Omental fat pad (tissue), 4 donors: Measurements from ENCODE around the gene MARS1. TPM values are rescaled to one million over a fixed set of nuclear protein-coding genes. Genes with fewer than 3 reads are reported as not detected.
"Not testable (repeated sequence)": the region's sequence is repeated elsewhere in the genome, so short reads cannot be mapped to it uniquely, and the experiment has no call there.

Source experiments
- ATAC-seq: fragments of 150-250 bp; one replicate; pipeline ENCODE4 v1.9.1; 2016; ENCODE audit warnings: mild to moderate bottlenecking, moderate library complexity; ENCODE audit not compliant: low FRiP score
- DNase-seq: peaks from one replicate; pipeline ENCODE4 v3.0.0-alpha.2; 2019; ENCODE audit warnings: low spot score
- total RNA-seq, 4 donors: library from RNA; depleted of rRNA; stranded (reverse); fragments of >200 nt; gene quantifications; one replicate each; pipeline ENCODE4 v1.1.0, GENCODE V29; 2016
- TF ChIP-seq, protein P1 (sequence below), 3 donors: fragments of 450-650 bp; IDR thresholded peaks; one replicate each; pipeline ENCODE4 v1.5.1; 2016 to 2017; ENCODE audit warnings: antibody characterized with exemption in 3 of 3, mild to moderate bottlenecking in 3 of 3, moderate library complexity in 2 of 3

MARS1 gene
- total RNA-seq, 4 donors from 2014 or later: 53.5 to 108 (median 58.4) TPM

DNA sequence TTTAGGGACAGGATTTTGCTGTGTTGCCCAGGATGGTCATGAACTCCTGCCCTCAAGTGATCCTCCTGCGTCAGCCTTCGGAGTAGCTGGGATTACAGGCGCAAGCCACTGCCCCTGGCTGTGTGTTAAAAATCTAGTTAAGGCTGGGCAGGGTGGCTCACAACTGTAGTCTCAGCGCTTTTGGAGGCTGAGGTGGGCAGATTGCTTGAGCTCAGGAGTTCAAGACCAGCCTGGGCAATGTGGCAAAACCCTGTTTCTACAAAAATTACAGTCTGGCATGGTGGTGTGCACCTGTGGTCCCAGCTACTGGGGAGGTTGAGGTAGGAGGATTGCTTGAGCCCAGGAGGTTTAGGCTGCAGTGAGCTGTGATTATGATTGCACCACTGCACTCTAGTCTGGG, 23.3 kb downstream of the MARS1 start:
- no peak for ATAC-seq
- DNase-seq: no peak
- TF ChIP-seq, protein P1, sequence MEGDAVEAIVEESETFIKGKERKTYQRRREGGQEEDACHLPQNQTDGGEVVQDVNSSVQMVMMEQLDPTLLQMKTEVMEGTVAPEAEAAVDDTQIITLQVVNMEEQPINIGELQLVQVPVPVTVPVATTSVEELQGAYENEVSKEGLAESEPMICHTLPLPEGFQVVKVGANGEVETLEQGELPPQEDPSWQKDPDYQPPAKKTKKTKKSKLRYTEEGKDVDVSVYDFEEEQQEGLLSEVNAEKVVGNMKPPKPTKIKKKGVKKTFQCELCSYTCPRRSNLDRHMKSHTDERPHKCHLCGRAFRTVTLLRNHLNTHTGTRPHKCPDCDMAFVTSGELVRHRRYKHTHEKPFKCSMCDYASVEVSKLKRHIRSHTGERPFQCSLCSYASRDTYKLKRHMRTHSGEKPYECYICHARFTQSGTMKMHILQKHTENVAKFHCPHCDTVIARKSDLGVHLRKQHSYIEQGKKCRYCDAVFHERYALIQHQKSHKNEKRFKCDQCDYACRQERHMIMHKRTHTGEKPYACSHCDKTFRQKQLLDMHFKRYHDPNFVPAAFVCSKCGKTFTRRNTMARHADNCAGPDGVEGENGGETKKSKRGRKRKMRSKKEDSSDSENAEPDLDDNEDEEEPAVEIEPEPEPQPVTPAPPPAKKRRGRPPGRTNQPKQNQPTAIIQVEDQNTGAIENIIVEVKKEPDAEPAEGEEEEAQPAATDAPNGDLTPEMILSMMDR (IDR thresholded peaks at IDR 0.05): no peak

DNA sequence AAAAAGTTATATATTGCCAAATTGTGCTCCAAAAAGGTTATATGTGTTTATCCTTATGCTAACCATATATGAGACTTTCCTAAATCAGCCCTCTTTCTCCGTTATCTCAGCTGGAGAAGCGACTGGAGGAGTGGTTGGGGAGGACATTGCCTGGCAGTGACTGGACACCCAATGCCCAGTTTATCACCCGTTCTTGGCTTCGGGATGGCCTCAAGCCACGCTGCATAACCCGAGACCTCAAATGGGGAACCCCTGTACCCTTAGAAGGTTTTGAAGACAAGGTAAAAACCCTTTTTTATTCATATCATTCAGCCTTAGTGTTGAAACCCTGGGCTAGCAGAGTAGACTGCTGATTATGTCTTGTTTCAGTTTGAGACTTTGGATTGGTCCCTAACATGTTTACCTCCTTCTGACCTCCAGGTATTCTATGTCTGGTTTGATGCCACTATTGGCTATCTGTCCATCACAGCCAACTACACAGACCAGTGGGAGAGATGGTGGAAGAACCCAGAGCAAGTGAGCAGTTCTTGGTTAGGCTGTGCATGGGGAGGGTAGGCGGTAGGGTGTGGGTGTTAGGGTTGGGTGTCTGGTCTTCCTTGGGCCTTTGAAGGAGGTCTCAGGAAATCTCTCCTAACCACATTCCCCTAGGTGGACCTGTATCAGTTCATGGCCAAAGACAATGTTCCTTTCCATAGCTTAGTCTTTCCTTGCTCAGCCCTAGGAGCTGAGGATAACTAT, 23.9 kb downstream of the MARS1 start:
- DNase-seq (no peak), ATAC-seq (no peak)
- TF ChIP-seq, protein P1 (IDR thresholded peaks at IDR 0.05): no peak

DNA sequence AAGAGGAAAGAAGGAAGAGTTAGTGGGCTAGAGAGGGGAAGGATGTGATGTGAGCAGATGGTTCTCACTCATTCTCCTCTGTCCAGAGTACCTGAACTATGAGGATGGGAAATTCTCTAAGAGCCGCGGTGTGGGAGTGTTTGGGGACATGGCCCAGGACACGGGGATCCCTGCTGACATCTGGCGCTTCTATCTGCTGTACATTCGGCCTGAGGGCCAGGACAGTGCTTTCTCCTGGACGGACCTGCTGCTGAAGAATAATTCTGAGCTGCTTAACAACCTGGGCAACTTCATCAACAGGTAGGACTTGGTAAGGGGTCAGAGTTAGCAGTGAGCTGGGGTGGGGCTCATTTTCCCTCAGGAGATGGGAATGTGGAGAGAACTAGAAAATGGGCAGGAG, 24.8 kb downstream of the MARS1 start:
- DNase-seq (no peak), ATAC-seq (no peak)
- TF ChIP-seq, protein P1 (IDR thresholded peaks at IDR 0.05): no peak

DNA sequence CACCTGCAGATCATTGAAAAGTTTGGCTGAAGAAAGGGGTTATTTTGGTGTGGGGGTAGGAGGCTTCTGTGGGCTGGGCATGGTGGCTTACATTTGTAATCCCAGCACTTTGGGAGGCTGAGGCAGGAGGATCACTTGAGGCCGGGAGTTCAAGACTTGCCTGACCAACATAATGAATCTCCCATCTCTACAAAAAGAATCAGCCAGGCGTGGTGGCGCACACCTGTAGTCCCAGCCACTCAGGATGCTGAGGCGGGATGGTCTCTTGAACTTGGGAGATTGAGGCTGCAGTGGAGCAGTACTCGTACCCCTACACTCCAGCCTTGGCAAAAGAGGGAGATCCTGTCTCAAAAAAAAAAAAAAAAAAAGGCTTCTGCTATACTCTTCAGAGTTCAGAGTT, 25.4 kb downstream of the MARS1 start:
- ATAC-seq: no peak
- no peak for DNase-seq
- TF ChIP-seq, protein P1 (IDR thresholded peaks at IDR 0.05): no peak

DNA sequence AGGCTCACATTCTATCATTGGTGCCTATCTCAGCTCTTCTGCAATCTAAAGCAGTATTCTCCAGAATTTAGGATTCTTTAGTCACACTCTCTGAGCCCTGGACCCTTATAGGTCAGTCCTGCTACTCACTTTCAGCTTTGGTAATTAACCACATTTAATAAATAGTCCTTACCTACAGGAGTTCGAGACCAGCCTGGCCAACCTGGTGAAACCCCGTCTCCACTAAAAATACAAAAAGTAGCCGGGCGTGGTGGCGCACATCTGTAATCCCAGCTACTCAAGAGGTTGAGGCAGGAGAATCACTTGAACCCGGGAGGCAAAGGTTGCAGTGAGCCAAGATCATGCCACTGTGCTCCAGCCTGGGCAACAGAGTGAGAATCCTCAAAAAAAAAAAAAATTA, 25.8 kb downstream of the MARS1 start:
- ATAC-seq, DNase-seq: not testable (repeated sequence)

DNA sequence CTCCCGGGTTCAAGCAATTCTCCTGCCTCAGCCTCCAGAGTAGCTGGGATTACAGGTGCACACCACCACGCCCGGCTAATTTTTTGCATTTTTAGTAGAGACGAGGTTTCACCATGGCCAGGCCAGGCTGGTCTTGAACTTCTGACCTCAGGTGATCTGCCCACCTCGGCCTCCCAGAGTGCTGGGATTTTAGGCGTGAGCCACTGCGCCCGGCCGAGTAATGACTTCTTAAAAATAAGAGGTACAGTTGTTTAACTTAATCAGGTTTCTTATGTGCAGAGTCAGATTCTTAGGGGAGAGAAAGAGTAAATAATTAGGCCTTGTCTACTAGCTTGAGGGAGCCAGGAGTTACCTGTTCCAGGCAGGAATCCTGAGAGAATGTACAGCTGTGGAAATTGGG, 26.4 kb downstream of the MARS1 start:
- DNase-seq, ATAC-seq: not testable (repeated sequence)

DNA sequence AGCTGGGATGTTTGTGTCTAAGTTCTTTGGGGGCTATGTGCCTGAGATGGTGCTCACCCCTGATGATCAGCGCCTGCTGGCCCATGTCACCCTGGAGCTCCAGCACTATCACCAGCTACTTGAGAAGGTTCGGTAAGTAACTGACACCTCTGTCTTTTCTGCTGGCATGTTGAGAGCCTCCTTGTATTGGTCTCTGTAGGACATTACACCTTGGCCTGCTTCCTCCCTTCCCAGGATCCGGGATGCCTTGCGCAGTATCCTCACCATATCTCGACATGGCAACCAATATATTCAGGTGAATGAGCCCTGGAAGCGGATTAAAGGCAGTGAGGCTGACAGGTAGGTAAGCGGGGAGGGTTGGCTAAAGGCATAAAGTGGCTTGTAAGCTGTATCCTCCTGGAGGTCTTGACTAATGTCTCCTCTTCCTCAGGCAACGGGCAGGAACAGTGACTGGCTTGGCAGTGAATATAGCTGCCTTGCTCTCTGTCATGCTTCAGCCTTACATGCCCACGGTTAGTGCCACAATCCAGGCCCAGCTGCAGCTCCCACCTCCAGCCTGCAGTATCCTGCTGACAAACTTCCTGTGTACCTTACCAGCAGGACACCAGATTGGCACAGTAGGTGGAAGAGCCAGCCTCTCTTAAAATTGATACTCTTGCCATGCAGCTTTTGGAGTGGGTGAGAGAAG, 27.0 kb downstream of the MARS1 start:
- no peak for ATAC-seq
- TF ChIP-seq, protein P1 (IDR thresholded peaks at IDR 0.05): no peak
- no peak for DNase-seq

DNA sequence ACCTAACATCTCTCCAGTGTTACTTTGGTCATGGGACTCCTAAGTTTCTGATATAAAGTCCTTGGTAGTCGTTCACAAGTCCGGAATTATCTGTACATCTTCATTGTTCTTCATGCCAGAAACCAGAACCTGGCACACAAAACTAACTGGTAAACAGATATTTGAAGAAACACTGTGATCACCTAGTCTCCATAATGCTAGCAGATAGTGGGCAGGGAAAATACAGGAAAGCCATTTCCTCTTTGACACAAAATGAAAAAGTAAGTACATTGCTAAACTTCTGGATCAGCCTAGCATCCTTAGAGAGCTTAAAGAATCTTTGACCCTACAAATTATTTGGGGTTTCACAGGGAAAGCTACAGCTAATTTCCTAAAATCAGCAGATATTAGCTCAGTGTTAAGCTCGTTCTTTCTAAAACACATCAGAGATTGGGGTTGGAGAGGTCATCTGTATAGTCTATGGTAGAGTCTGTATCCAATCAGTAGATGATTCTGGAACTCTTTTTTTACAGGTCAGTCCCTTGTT, 27.6 kb downstream of the MARS1 start:
- TF ChIP-seq, protein P1 (IDR thresholded peaks at IDR 0.05): no peak
- ATAC-seq: no peak
- no peak for DNase-seq
